GM21576 (cell line): ENCODE results near the gene LIMS2.

Experiments
- ATAC-seq: cut with Tn5 transposase; IDR thresholded peaks from one replicate; pipeline ENCODE4 v1.9.1; 2021; ENCODE audit warnings: mild to moderate bottlenecking, moderate library complexity; ENCODE audit not compliant: unreplicated experiment

LIMS2 gene

DNA sequence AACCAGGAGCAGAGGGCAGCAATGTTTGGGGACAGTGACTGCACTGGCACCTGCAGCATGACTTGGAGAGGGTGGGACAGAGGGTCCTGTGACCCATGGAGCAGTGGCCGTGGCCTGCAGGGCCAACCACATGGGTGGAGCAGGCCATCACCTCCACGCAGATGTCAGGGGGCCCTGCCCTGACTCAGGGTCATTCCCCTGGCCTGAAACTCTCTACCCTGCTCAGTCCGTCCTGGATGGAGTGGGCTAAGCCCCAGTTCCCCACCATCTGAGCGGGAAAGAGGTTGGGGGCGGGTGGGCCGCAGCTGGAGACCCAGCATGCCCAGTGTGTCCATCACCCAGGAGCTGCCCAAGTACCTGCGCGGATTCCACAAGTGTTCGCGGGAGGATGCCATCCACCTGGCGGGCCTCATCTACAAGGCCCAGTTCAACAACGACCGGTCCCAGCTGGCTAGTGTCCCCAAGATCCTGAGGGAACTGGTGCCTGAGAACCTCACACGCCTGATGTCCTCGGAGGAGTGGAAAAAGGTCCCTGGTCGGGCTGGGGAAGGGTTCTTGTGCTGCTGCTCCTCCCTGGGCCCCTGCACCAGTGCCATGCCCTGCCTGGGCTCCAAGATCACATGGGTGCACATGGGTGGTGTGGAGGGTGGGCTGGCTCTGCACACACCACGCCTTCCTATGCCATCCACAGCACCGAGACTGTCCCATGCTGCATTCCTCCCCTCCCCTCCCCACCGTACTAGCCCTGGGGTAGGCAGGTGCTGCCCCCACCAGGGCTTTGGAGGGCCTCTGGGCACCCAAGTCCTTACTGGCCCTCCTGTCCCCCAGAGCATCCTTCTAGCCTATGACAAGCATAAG is 39.7 kb downstream of the LIMS2 start:
- ATAC-seq, result no peak

DNA sequence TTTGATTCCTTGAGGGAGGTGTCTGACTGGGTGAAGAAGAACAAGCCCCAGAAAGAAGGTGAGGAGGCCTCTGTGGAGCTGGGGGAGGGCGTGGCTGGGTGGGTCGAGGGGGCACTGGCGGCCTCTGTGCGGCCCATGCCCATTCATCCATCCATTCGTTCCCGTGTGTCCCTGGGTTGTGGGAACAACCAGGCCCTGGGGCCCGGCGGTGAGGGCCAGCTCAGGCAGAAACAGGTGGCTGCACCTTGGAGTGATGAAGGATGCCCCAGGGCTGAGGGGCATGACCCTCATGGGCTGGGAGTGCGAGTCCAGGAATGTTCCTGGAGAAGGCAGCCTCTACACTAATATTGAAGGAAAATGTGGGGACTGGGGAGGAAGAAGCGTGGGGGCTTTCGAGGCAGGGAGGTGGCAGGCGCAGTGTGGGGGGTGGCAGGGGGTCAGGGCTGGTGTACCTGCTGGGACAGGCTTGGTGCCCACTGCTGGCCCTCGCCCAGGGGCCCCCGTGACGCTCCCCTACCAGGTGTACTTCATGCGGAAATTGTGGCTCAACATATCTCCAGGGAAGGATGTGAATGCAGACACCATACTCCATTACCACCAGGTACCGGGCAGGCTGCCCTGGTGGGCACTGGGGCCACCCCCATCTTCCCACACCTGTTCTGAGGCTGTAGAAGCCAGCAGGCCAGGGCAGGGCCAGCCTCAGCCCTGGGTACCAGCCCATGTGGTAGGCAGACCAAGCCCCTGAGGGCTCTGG is 40.5 kb downstream of the LIMS2 start:
- ATAC-seq, result no peak

DNA sequence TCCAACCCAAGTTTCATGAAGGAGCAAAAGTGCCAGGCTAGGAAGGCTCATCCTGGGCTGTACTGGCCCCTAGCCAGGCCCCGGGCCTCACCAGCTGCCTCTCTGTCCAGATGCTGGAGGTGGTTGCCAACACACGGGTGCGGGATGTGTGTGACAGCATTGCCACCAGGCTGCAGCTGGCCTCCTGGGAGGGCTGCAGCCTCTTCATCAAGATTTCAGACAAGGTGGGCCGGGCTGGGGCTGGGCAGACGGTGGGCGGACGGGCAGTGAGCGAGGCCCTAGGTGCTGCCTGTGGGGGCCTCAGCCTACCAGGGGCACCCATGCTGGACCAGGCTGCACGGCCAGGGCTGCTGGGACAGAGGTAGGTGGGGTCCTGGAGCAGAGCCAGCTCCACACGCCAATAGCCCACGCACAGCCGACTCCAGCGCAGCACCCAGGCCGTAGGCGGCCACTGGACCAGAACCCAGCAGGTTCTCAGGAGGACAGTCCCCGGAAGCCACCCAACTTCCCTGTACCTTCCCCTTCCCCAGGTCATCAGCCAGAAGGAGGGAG is 41.2 kb downstream of the LIMS2 start:
- no peak for ATAC-seq

DNA sequence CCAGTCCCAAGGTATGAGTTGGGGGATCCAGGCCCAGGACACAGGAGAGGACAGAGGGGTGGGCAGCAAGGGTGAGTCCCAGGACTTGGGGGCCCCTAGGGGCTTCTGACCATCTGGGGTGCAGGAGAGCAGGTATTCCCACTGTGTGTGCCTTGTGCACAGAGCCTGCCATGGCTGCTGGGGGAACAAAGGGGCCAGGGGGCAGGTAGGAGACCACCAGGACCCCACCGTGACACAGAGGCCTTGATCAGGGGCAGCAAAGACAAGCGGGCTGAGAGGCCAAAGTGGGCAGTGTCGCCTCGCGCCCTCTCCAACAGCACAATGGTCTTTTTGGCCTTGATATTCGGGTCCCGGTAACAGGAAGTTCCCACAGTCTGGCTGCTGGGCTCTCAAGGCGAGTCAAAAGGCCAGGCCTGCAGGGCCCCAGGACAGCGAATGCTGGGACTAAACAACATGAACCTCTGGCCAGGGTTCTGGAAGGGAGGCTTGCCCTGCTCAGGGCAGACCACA is 41.7 kb downstream of the LIMS2 start:
- ATAC-seq, result no peak

DNA sequence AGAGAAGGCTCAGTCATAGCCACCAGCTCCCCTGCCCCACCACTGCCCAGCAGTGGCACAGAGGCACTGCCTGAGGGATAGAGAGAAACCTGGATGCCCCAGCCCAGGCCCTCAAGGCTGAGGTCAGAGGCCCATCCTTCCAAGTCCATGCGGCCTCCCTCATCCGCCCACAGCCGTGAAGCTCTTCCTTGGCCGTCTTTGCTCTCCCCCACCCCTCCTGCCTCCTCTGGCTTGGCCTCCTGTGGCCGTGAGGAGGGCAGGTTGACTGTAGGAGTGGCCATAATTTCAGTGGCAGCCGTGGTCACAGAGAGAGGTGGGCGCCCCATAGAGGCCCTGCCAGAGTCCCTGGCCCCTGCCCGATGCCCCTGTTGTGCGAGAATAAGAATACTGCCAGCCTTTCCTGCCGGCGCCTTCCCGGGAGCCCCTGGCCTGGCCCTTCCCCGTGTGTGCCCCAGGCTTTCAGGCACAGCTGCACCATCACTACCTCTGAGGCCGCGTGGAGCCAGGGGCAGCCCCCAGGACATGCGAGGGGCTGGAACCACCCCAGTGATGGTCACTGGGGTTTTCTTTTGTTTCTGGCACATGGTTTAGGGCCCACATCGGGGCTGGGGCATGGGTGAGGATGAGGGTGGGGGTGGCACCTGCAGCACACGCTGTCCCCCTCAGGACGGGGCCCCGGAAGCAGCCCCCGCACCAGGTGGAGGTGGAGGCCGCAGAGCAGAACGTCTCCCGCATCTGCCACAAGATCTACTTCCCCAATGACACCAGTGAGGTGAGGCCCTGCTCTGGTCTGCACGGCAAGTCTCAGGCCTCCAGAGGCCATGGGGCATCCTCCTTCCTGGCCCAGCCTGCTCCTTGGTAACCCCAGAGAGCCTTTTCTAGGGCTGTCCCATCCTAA is 42.5 kb downstream of the LIMS2 start:
- ATAC-seq, result peak; percentile 56

DNA sequence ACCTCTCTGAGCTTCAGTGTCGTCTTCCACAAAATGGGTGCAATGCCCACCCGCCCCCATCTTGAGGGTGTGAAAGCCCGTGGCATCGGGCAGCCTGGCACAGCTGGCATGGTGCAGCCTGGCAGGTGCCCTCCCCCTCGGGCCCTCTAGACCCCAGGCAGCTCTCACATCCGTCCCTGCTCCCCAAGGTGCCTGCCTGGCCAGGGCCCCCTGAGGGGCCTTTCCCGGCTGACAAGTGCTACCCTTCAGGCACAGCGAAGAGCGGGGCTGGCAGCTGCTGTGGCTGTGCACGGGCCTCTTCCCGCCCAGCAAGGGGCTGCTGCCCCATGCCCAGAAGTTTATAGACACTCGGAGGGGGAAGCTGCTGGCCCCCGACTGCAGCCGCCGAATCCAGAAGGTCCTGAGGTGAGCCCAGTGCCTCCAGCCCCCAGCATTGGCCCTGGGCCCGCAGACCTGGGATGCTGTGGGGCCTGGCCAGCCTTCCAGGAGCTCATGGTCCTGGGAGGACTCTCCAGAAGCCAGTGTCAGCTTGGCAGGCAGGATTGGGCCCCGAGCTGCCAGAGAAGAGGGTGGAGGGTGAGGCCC is 43.2 kb downstream of the LIMS2 start:
- no peak for ATAC-seq

DNA sequence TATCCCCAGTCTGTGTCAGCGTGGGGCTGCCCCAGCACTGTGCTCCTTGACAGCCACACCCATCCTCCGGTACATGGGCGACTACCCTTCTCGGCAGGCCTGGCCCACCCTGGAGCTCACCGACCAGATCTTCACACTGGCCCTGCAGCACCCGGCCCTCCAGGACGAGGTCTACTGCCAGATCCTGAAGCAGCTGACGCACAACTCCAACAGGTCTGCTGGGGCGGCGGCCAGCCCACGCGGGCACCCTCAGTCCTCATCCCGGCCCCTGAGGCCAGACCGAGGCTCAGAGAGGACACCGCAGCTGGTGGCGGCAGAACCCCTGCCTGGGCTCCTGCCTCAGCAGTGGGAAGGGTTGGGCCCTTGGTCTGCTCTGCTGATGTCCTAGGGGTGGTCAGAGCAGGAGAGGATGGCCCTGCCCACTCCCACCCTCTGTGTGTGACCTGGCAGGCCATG is 43.8 kb downstream of the LIMS2 start:
- ATAC-seq, result no peak

DNA sequence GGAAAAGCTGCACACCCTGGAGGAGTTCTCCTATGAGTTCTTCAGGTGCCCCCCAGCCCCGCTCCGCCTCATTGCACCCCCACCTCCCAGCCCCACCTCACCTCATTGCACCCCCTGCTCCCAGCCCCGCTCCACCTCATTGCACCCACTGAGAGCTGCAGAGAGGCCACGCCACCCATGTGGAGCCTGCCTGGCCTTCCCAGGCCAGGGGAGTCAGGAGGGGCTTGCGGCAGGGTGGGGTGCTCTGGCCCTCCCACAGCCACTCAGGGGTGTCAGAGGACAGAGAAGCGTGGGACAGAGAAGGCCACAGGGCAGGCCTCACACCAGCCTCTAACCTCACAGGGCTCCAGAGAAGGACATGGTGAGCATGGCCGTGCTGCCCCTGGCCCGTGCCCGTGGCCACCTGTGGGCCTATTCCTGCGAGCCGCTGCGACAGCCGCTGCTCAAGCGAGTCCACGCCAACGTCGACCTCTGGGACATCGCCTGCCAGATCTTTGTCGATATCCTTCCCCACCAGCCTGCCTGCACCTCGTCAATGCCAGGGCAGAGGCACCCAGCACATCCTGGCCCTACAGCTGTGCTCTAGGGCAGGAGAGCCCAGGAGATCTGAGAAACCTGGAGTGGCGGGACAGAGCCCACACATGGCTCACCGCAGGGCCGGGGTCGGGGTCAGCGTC is 44.3 kb downstream of the LIMS2 start:
- no peak for ATAC-seq

DNA sequence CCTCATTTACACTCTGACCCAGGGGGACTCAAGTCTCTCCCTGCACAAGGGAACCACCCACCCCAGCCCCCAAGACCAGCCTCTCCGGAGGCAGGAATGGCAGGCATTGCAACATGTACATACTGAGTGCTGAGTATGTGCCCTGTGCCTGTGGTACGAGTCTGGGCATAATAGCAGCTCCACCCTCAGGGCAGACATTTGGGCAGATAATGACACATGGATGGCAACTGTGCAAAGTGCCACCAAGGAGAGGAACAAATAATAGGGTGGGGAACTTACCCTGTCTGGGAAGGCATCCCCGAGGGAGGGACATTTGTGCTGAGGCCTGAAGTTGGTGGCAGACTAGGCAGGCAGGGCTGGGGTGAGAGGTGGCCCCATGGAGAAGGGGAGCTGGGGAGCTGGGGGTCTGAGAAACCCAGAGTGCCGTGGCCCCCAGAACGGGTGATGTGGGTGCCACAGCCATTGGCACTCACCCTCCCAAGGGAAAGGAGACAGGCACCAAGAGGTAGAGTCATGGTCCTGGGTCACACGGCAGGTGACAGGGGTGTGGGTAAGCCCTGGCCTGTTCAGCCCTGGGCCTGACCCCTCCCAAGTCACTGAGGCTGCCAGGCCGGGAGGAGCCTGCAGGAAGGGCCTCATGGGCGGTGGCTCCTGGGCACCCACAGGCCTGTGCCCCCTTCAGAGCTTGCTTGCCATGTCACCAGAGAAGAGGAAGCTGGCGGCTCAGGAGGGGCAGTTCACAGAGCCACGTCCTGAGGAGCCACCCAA is 45.0 kb downstream of the LIMS2 start:
- no peak for ATAC-seq

DNA sequence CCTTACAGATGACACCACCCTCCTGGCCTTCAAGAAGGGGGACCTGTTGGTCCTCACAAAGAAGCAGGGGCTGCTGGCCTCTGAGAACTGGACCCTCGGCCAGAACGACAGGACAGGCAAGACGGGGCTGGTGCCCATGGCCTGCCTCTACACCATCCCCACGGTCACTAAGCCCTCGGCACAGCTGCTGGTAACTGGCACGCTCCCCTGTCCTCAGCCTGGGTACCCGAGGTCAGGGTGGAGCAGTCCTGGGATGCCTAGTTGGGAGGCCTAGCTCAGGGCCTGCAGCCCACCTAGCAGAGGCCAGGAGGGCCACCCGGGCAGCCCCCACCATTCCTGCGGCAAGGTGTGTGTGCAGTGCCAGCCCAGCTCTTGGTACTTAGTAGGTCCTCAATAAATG is 45.7 kb downstream of the LIMS2 start:
- ATAC-seq, result no peak

DNA sequence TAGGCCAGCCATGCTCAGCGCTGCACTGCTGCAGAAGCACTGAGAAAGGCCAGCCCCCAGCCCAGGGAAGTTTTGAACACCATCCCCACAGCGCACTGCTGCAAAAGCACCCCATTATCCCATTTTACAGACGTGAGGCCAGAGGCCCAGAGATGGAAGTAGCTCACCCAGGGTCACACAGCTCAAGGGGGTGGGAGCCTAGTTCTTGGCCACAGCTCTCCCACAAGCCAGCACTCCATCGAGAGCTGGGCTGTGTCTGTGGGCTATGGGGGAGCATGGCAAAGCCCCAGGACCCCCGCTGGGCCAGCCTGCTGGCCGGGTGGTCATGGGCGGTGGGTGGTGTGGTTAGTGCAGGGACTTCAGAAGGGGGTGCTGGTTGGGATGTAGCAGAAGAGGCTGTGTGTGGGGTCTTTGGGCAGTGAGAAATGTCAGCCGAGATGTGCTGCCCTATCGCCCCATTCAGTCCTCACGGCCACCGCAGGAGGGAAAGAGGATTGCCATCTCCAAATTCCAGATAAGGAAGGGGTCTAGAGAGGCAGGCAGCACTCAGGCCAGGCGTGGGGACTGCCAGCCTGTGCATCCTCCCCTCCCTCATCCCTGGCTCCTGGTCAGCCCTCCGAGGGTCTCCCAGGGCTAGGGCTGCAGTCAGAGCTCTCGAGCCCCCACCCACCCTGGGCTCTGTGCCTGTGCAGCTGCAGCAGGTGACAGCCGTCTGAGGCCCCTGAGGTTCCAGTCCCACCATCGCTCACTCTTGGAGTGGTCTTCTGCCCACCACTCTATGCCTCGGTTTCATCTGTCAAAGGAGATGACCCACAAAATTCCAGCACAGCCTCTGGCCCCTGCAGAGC is 46.3 kb downstream of the LIMS2 start:
- no peak for ATAC-seq

DNA sequence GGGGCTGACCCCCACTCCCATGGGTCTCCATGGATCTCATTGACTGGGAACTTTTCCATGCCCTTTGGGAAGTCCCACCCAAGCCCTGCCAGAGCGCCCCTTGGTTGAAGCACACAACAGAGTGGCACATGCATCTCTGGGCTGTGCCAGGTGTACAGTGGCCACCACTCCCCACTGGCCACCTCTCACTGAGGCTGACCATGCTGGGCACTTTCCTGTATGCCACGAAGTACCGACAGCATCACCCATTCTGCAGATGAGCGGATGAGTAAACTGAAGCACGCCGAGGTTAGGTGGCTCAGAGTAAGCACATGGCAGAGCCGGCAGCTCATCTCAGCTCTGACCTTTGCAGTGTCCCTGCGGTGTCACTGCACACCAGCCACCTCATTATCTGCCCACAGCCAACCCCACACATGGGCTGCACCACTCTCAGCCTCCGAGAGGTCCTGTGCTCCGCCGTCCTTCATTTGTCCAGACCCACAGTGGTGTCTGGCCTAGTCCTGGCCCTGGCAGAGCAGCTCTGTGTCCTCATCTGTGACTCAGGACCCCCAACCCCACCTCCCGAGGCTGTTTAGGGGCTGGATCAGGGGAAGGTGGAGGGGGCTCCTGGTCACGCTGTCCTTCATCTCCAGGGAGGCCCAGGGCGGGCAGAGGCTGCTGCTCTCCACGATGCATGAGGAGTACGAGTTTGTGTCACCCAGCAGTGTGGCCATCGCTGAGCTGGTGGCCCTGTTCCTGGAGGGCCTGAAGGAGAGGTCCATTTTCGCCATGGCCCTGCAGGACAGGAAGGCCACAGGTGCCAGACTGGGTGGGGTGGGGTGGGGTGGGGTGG is 47.4 kb downstream of the LIMS2 start:
- ATAC-seq, result no peak

DNA sequence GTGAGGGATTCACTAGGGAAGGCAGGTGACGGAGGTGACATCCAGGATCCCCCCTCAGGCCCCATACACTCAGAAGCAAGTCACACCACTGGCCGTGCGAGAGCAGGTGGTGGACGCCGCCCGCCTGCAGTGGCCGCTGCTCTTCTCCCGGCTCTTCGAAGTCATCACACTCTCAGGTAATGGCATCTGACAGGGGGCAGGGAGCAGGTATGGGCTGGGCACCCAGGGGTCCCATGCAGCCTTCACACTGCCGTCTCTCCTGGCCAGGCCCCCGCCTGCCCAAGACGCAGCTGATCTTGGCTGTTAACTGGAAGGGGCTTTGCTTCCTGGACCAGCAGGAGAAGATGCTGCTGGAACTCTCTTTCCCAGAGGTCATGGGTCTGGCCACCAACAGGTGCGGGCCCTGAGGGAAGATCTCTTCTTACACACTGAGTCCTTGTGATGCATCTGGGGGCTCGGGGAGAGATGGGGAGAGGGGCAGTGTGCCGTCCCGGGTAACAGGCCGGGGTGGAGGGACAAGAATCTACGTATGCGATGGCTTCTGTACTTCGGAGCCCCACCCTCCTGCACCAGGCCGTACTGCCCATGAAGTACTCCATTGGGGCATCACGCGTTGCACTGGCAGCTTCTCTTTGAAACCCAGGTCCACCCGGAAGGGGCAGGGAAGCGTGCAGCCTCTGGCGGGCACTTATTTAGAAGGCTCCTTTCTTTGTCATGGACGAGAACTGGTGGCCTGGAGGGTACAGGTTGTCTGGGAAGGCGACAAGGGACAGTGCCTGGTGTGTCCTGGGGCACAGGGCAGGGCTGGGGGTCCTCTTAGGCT is 48.2 kb downstream of the LIMS2 start:
- no peak for ATAC-seq

DNA sequence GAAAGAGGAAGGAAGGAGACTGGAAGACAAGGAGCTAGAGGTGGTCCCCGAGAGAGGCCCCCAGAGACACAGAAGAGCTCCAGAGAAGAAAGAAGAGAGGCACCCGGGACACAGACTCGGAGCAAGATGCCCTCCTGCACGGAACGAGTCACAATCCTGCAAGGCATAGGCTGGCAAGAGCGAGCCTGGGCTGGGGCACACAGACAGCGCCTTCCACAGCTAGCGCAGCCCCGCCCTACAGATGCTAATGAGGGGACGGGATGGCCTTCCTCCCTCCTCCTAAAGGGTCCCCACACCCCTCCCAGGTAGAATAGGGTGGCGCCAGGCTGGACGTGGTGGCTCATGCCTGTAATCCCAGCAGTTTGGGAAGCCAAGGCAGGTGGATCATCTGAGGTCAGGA is 49.2 kb downstream of the LIMS2 start:
- ATAC-seq, result no peak

DNA sequence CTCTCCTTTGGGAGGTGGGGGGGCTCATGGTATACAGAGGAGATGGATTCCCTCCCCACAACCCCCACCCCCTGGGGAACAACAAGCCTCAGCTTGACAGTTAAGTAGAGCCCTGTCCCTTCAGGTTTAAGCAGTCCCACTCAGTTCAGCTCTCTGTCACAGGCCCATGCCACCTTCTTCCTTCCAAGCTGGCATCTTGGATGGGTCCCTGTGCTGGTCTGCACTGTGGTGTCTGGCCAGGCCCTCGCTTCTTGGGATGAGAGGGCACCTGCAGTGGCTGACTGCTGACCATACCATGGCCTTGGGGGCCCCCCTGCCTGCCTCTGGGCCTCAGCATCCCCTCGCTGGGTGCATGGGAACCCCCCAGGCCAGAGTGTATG is 49.8 kb downstream of the LIMS2 start:
- ATAC-seq, result no peak
